B cell (primary cell): Measurements from ENCODE around the gene PNCK. TPM values are rescaled to one million over a fixed set of nuclear protein-coding genes. Genes with fewer than 3 reads are reported as not detected.
A peak's percentile ranks its signal among the peaks of the same experiment; 100 is the strongest.

Experiments
- ATAC-seq: fragments of 200-7000 bp; cut with Tn5 transposase; one replicate; pipeline ENCODE4 v1.10.0; 2021; ENCODE audit warnings: low read depth, mild to moderate bottlenecking, moderate number of reproducible peaks, moderate library complexity
- CTCF ChIA-PET: fragments of 350-600 bp; sonication (Branson Sonifier 250); formaldehyde crosslinking; loops from one replicate; lab custom pipeline; 2021; ENCODE audit warnings: antibody characterized with exemption, inconsistent platforms; lab: Charles Lee
- POLR2A ChIA-PET: fragments of 350-600 bp; sonication (Branson Sonifier 250); formaldehyde crosslinking; loops from one replicate; lab custom pipeline; 2021; ENCODE audit warnings: antibody characterized with exemption; lab: Charles Lee
- DNase-seq: peaks from one replicate; pipeline ENCODE4 v3.0.0; 2013
- H2AFZ ChIP-seq: 2 replicates; pipeline ENCODE4 v1.6.1; 2012; ENCODE audit warnings: mild to moderate bottlenecking, low read depth, low read length; ENCODE audit not compliant: insufficient read depth, poor library complexity, severe bottlenecking
- H3K27ac ChIP-seq, 2 donors: 1 replicate in 1 of 2; 2 replicates in 1 of 2; pipeline ENCODE4 v1.5.1; 2012 to 2013; ENCODE audit warnings: low read length in 2 of 2, mild to moderate bottlenecking in 2 of 2, moderate library complexity in 1 of 2
- H3K27me3 ChIP-seq, 4 experiments: fragments of 200-600 bp in 1 of 4; sonication (generic) in 1 of 4; replicated peaks in 1 of 4; 1 replicate in 2 of 4; 2 replicates in 2 of 4; pipeline versions ENCODE4 v1.6.1 to v1.7.0; 2013 to 2016; ENCODE audit warnings: low read length in 3 of 4, mild to moderate bottlenecking in 2 of 4, mixed read lengths in 1 of 4, moderate library complexity in 1 of 4; ENCODE audit not compliant: insufficient read depth in 4 of 4, control insufficient read depth in 3 of 4; ENCODE audit errors: control extremely low read depth in 1 of 4
- H3K36me3 ChIP-seq, 2 experiments: replicated peaks in 1 of 2; 1 replicate in 1 of 2; 2 replicates in 1 of 2; pipeline versions ENCODE4 v1.6.1 to v1.7.1; 2013; ENCODE audit warnings: low read length in 1 of 2; ENCODE audit not compliant: insufficient read depth in 2 of 2, control insufficient read depth in 1 of 2; ENCODE audit errors: control extremely low read depth in 1 of 2, extremely low read depth in 1 of 2
- H3K4me1 ChIP-seq, 2 donors: fragments of 200-600 bp in 1 of 2; sonication (generic) in 1 of 2; 1 replicate in 1 of 2; 2 replicates in 1 of 2; pipeline versions ENCODE4 v1.5.1 to v1.6.1; 2013 to 2017; ENCODE audit warnings: low read length in 2 of 2; ENCODE audit not compliant: control insufficient read depth in 2 of 2, insufficient read depth in 2 of 2
- H3K4me2 ChIP-seq: replicated peaks from 2 replicates; pipeline ENCODE3; 2012; ENCODE audit warnings: mild to moderate bottlenecking, low read depth, low read length; ENCODE audit not compliant: poor library complexity, severe bottlenecking
- H3K4me3 ChIP-seq, 5 experiments: fragments of 200-600 bp in 1 of 5; sonication (generic) in 1 of 5; 1 replicate in 3 of 5; 2 replicates in 2 of 5; pipeline versions ENCODE4 v1.5.1 to v1.7.0; 2011 to 2016; ENCODE audit warnings: low read length in 4 of 5, mild to moderate bottlenecking in 4 of 5, low read depth in 2 of 5, control low read depth in 1 of 5, moderate library complexity in 1 of 5; ENCODE audit not compliant: insufficient read depth in 1 of 5; ENCODE audit errors: control extremely low read depth in 1 of 5, extremely low read depth in 1 of 5
- H3K79me2 ChIP-seq: fragments of 200-600 bp; sonication (generic); one replicate; pipeline ENCODE4 v1.6.0; 2016; ENCODE audit warnings: low read length; ENCODE audit not compliant: control insufficient read depth, insufficient read depth
- H3K9ac ChIP-seq: fragments of 200-600 bp; sonication (generic); 2 replicates; pipeline ENCODE4 v1.6.1; 2017; ENCODE audit warnings: mild to moderate bottlenecking, low read length, moderate library complexity
- H3K9me3 ChIP-seq, 3 donors: one replicate each; pipeline versions ENCODE4 v1.6.1 to v1.7.1; 2013; ENCODE audit warnings: low read length in 2 of 3; ENCODE audit not compliant: control insufficient read depth in 2 of 3, insufficient read depth in 1 of 3; ENCODE audit errors: control extremely low read depth in 1 of 3
- H4K20me1 ChIP-seq: 2 replicates; pipeline ENCODE4 v1.6.0; 2012; ENCODE audit warnings: mild to moderate bottlenecking, low read length; ENCODE audit not compliant: insufficient read depth, control insufficient read depth, poor library complexity, severe bottlenecking
- H3K27ac Mint-ChIP-seq: one replicate; pipeline ENCODE4 v1.8.0; 2021; ENCODE audit warnings: mixed read lengths
- H3K27me3 Mint-ChIP-seq: one replicate; pipeline ENCODE4 v1.8.0; 2021; ENCODE audit warnings: mixed read lengths
- H3K4me1 Mint-ChIP-seq: one replicate; pipeline ENCODE4 v1.8.0; 2021; ENCODE audit warnings: mixed read lengths
- H3K4me3 Mint-ChIP-seq: one replicate; pipeline ENCODE4 v1.8.0; 2021; ENCODE audit warnings: mixed read lengths
- H3K9me3 Mint-ChIP-seq: one replicate; pipeline ENCODE4 v1.8.0; 2022; ENCODE audit warnings: mixed read lengths; ENCODE audit not compliant: insufficient read depth
- CTCF ChIP-seq: fragments of 200-600 bp; IDR thresholded peaks from one replicate; pipeline ENCODE4 v1.8.0; 2022; ENCODE audit warnings: antibody characterized with exemption, mild to moderate bottlenecking
- EZH2 ChIP-seq: IDR thresholded peaks from 2 replicates; pipeline ENCODE4 v1.6.1; 2012; ENCODE audit warnings: borderline replicate concordance, low read depth, mild to moderate bottlenecking, moderate library complexity, low read length; ENCODE audit not compliant: insufficient read depth, poor library complexity, severe bottlenecking
- WGBS: methylation state at CpG from one replicate; pipeline ENCODE4 v1.1.5; 2013; ENCODE audit warnings: missing lambda C conversion rate; ENCODE audit not compliant: insufficient coverage; 5-methylcytosine and 5-hydroxymethylcytosine counted together
- intact Hi-C: fragments of 100-400 bp; cut with micrococcal nuclease; formaldehyde crosslinking; loops from one replicate; pipeline ENCODE4 v1.10.0; 2022
- polyA plus RNA-seq: library from polyadenylated mRNA; depleted of rRNA; stranded (reverse); fragments of >200 nt; gene quantifications from 2 replicates; pipeline ENCODE4 v1.2.3, GENCODE V29; 2012
- total RNA-seq, 2 donors: library from RNA; stranded (reverse); fragments of 120-200 nt in 1 of 2; gene quantifications; 1 replicate in 1 of 2; 2 replicates in 1 of 2; pipeline versions ENCODE4 v1.2.3 to v1.2.4, GENCODE V29; 2013 to 2022

The PNCK gene
- total and polyA plus RNA-seq, 2 donors (not counting 1 experiment from before 2014, with no cell fraction given), result 0.99 TPM; not detected in 1

- peaks cover 0 to 6% of the 10 kb centered on the region in 2 donors for H3K4me1 ChIP-seq
- no peak overlapping the region for H3K4me2 ChIP-seq
- no peaks in the 10 kb centered on the region for H3K36me3 ChIP-seq
- TF ChIP-seq EZH2 (no peak), CTCF (peak; percentile 75)
- WGBS, result 0% methylated on average over 2 of the region's 17 CpGs
- H3K27ac ChIP-seq, result no peak overlapping the region
- no peak overlapping the region for H2AFZ ChIP-seq
- CTCF ChIA-PET, result interaction anchor here (0.9 to 9.2 kb wide), 7 partner anchors 12 to 728 kb away, joined by 3 to 97 read pairs (median 20); no protein-coding TSS in a partner anchor
- peak; percentile 53 for ATAC-seq
- Mint-ChIP-seq H3K4me1 (peaks cover 12% of the 10 kb centered on the region), H3K9me3 (no peaks in the 10 kb centered on the region), H3K27me3 (peaks cover 26% of the 10 kb centered on the region), H3K4me3 (no peak overlapping the region), H3K27ac (no peak overlapping the region)
- H4K20me1 ChIP-seq, result no peaks in the 10 kb centered on the region
- H3K9me3 ChIP-seq, result no peaks in the 10 kb centered on the region
- peaks cover 0 to 15% (median 0%) of the 10 kb centered on the region in 4 experiments for H3K27me3 ChIP-seq
- H3K4me3 ChIP-seq, result no peak overlapping the region
- no peaks in the 10 kb centered on the region for H3K79me2 ChIP-seq
- intact Hi-C loops, result loop anchor here (2.0 kb wide), 2 partner anchors 115 to 729 kb away; no protein-coding TSS in a partner anchor
- POLR2A ChIA-PET, result no interaction called here
- peak; percentile 61 for DNase-seq
- no peak overlapping the region for H3K9ac ChIP-seq
Measured at GRCh38 chrX:153669174-153669890, 4.3 kb downstream of the PNCK start.
